Keratinocyte (primary cell): Measurements from ENCODE around the gene EID1. TPM values are rescaled to one million over a fixed set of nuclear protein-coding genes. Genes with fewer than 3 reads are reported as not detected.

ENCODE experiments used
- DNase-seq: peaks from one replicate; pipeline ENCODE4 v3.0.0-alpha.2; 2011; ENCODE audit warnings: low read depth, missing footprints, low spot score
- FAIRE-seq: peaks from 2 replicates; lab custom pipeline; 2011; peaks lifted over from hg19 to GRCh38; lab: Jason Lieb, UNC
- H2AFZ ChIP-seq: 2 replicates; pipeline ENCODE4 v1.6.0; 2012; ENCODE audit warnings: low read length, control low read depth, inconsistent platforms; ENCODE audit not compliant: control insufficient read depth
- H3K27ac ChIP-seq: 2 replicates; pipeline ENCODE4 v1.5.1; 2011; ENCODE audit warnings: low read length; ENCODE audit not compliant: control insufficient read depth, insufficient read depth
- H3K27me3 ChIP-seq: 3 replicates; pipeline ENCODE4 v1.6.0; 2011; ENCODE audit warnings: low read length; ENCODE audit not compliant: control insufficient read depth, insufficient read depth; ENCODE audit errors: extremely low read depth
- H3K36me3 ChIP-seq, 2 experiments: 2 replicates in 1 of 2; 3 replicates in 1 of 2; pipeline ENCODE4 v1.5.1; 2011; ENCODE audit warnings: low read length in 2 of 2, mild to moderate bottlenecking in 1 of 2; ENCODE audit not compliant: control insufficient read depth in 2 of 2, insufficient read depth in 2 of 2; ENCODE audit errors: extremely low read depth in 1 of 2
- H3K4me1 ChIP-seq: 3 replicates; pipeline ENCODE4 v1.5.1; 2011; ENCODE audit warnings: low read length; ENCODE audit not compliant: control insufficient read depth, insufficient read depth; ENCODE audit errors: extremely low read depth
- H3K4me2 ChIP-seq: 3 replicates; pipeline ENCODE4 v1.6.0; 2011; ENCODE audit warnings: low read depth, low read length; ENCODE audit not compliant: control insufficient read depth, insufficient read depth; ENCODE audit errors: extremely low read depth
- H3K4me3 ChIP-seq, 3 experiments: fragments of 200-600 bp in 1 of 3; sonication (generic) in 1 of 3; 2 replicates in 2 of 3; 3 replicates in 1 of 3; pipeline ENCODE4 v1.5.1; 2011 to 2016; ENCODE audit warnings: low read length in 3 of 3, mild to moderate bottlenecking in 3 of 3, control low read depth in 2 of 3, inconsistent platforms in 1 of 3, low read depth in 1 of 3, mixed read lengths in 1 of 3, mixed run types in 1 of 3, moderate library complexity in 1 of 3; ENCODE audit not compliant: control insufficient read depth in 2 of 3, insufficient read depth in 2 of 3; ENCODE audit errors: extremely low read depth in 1 of 3
- H3K79me2 ChIP-seq: 2 replicates; pipeline ENCODE4 v1.6.0; 2012; ENCODE audit warnings: low read length; ENCODE audit not compliant: control insufficient read depth, insufficient read depth
- H3K9ac ChIP-seq: 3 replicates; pipeline ENCODE4 v1.6.0; 2011; ENCODE audit warnings: low read length; ENCODE audit not compliant: control insufficient read depth, insufficient read depth; ENCODE audit errors: extremely low read depth
- H3K9me1 ChIP-seq: 3 replicates; pipeline ENCODE4 v1.6.0; 2011; ENCODE audit warnings: low read length; ENCODE audit not compliant: control insufficient read depth, insufficient read depth; ENCODE audit errors: extremely low read depth
- H3K9me3 ChIP-seq: 2 replicates; pipeline ENCODE4 v1.5.1; 2012; ENCODE audit warnings: low read depth, low read length; ENCODE audit not compliant: control insufficient read depth
- H4K20me1 ChIP-seq: 3 replicates; pipeline ENCODE4 v1.6.0; 2011; ENCODE audit warnings: low read length; ENCODE audit not compliant: control insufficient read depth, insufficient read depth; ENCODE audit errors: extremely low read depth
- CTCF ChIP-seq, 3 experiments: IDR thresholded peaks in 1 of 3; conservative IDR thresholded peaks in 1 of 3; optimal IDR thresholded peaks in 1 of 3; 2 replicates in 2 of 3; 3 replicates in 1 of 3; pipeline versions ENCODE3 to v1.5.1; 2011; ENCODE audit warnings: low read length in 3 of 3, mild to moderate bottlenecking in 3 of 3, moderate library complexity in 2 of 3, control low read depth in 1 of 3, inconsistent platforms in 1 of 3; ENCODE audit not compliant: insufficient read depth in 2 of 3; ENCODE audit errors: extremely low read depth in 1 of 3
- EZH2 ChIP-seq: IDR thresholded peaks from one replicate; pipeline ENCODE4 v1.6.1; 2012; ENCODE audit warnings: inconsistent platforms, mild to moderate bottlenecking, low read length, moderate library complexity
- dilution Hi-C: fragments of 300-500 bp; cut with MboI; formaldehyde crosslinking; loops from one replicate; pipeline ENCODE4 v1.7.0; 2020; ENCODE audit warnings: low sequenced_read_pairs; ENCODE audit not compliant: extremely low pct_ligation_motif_present
- polyA minus RNA-seq, 3 experiments: library from RNA; depleted of rRNA, polyadenylated mRNA; stranded (reverse); fragments of >200 nt; gene quantifications; 1 replicate in 1 of 3; 2 replicates in 1 of 3; 3 replicates in 1 of 3; pipeline ENCODE4 v1.2.3, GENCODE V29; 2011
- polyA plus RNA-seq, 5 experiments: library from polyadenylated mRNA; depleted of rRNA in 3 of 5; stranded (reverse) in 3 of 5; stranded (forward) in 1 of 5; unstranded in 1 of 5; fragments of >200 nt; gene quantifications; 1 replicate in 1 of 5; 2 replicates in 3 of 5; 3 replicates in 1 of 5; pipeline versions ENCODE4 v1.2.1 to v1.2.3, GENCODE V29; 2011 to 2012; ENCODE audit warnings: missing spikeins in 2 of 5, low read depth in 1 of 5, low replicate concordance in 1 of 5

Gene EID1
- polyA plus RNA-seq (99.0 to 125 TPM (median 120 TPM) in 3 replicates), polyA minus RNA-seq (15.3 to 43.0 TPM (median 25.1 TPM) in 3 replicates)
- polyA plus RNA-seq (2011; ENCODE audit: low read depth) = 70.5 TPM
- 91.5 and 134 TPM in 2 replicates for polyA plus RNA-seq (2011; cell fraction: cytosol; rRNA removed)
- 64.2 and 92.7 TPM in 2 replicates for polyA plus RNA-seq (2011; cell fraction: nucleus; rRNA removed)
- 33.8 and 90.2 TPM in 2 replicates for polyA plus RNA-seq (2012; ENCODE audit: low replicate concordance)
- polyA minus RNA-seq (2011; cell fraction: cytosol; rRNA and poly(A)+ RNA removed) = 87.5 TPM
- polyA minus RNA-seq (2011; cell fraction: nucleus; rRNA and poly(A)+ RNA removed) = 12.9 and 23.2 TPM in 2 replicates

GRCh38 chr15:48877630-48878595 is at the start of gene EID1:
Gene EID1, plus strand, starts transcription at chr15:48878134. Its CDS starts 43 bp downstream, at chr15:48878177.
- no peaks in the 10 kb centered on the region for H4K20me1 ChIP-seq
- FAIRE-seq = peak; percentile 73
- no peaks in the 10 kb centered on the region for H3K36me3 ChIP-seq
- no peaks in the 10 kb centered on the region for H3K27me3 ChIP-seq
- DNase-seq = peak; percentile 73
- H3K9me3 ChIP-seq = no peaks in the 10 kb centered on the region
- dilution Hi-C loops = no loop called here
- H3K79me2 ChIP-seq = peaks cover 21% of the 10 kb centered on the region
- H3K4me2 ChIP-seq = peak within 1 kb of the TSS; percentile 69
- H3K9me1 ChIP-seq = no peaks in the 10 kb centered on the region
- peak within 1 kb of the TSS; percentile 47 for H3K27ac ChIP-seq
- peak within 1 kb of the TSS; percentile 77 for H3K9ac ChIP-seq
- H2AFZ ChIP-seq = peak within 1 kb of the TSS; percentile 99
- peak within 1 kb of the TSS; percentile 73 to 96 (median 78) for H3K4me3 ChIP-seq
- no peak for TF ChIP-seq CTCF (optimal IDR thresholded peaks at IDR 0.05 in 1 of 3, IDR thresholded peaks at IDR 0.05 in 1 of 3, conservative IDR thresholded peaks at IDR 0.05 in 1 of 3; ENCODE audit: extremely low read depth in 1 of 3, insufficient read depth in 2 of 3, low read length in 3 of 3)
- peaks cover 12% of the 10 kb centered on the region for H3K4me1 ChIP-seq

GRCh38 chr15:48828471-48828870 is 49.5 kb upstream of the EID1 start:
- H3K27ac ChIP-seq = no peak overlapping the region
- peaks cover 4% of the 10 kb centered on the region for H3K4me1 ChIP-seq
- TF ChIP-seq EZH2 = no peak
- no peaks in the 10 kb centered on the region for H3K9me1 ChIP-seq
- no peaks in the 10 kb centered on the region for H3K36me3 ChIP-seq
- no peak overlapping the region for H2AFZ ChIP-seq
- H3K4me2 ChIP-seq = no peak overlapping the region
- FAIRE-seq (no peak), DNase-seq (no peak)
- H3K27me3 ChIP-seq = no peaks in the 10 kb centered on the region
- H3K4me3 ChIP-seq = no peak overlapping the region
- no peak overlapping the region for H3K9ac ChIP-seq
- no peaks in the 10 kb centered on the region for H4K20me1 ChIP-seq
- H3K79me2 ChIP-seq = no peaks in the 10 kb centered on the region
- dilution Hi-C loops = no loop called here
- H3K9me3 ChIP-seq = no peaks in the 10 kb centered on the region
